ENCODE data around the gene WDR70. TPM values are rescaled to one million over a fixed set of nuclear protein-coding genes. Genes with fewer than 3 reads are reported as not detected.
"Not testable (repeated sequence)": the region's sequence is repeated elsewhere in the genome, so short reads cannot be mapped to it uniquely, and the experiment has no call there.

WDR70 gene
- total RNA-seq, 1 donor from 2014 or later: 31.3 TPM

DNA sequence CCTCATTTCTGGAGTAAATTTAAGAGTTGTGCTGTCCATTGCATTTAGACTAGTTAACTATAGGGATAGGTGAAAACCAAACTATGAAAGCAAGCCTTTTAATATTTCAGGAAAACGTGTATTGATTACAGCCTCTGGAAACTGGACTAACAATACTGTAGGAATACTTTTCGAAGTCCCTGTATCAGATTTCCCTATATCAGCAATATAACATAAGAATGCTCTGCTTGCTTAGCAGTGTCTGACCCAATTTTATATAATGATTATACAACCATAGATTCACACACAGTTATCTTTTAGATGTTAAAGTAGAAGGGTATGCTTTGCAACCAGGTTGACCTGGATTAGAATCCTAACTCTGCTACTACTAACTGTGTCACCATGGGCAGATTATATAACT is 203.1 kb downstream of the WDR70 start:
- Histone ChIP-seq H3K9ac (ENCODE audit: low read length) (no peak overlapping the region), H3K4me2 (ENCODE audit: low read length) (no peak overlapping the region), H3K36me3 (ENCODE audit: insufficient read depth, low read length) (no peaks in the 10 kb centered on the region), H4K20me1 (ENCODE audit: insufficient read depth, low read length) (no peaks in the 10 kb centered on the region), H3K27ac (ENCODE audit: low read depth, low read length) (no peak overlapping the region), H3K4me1 (ENCODE audit: insufficient read depth, low read length) (no peaks in the 10 kb centered on the region), H3K79me2 (ENCODE audit: insufficient read depth, low read length) (no peaks in the 10 kb centered on the region), H3K9me3 (ENCODE audit: insufficient read depth, low read depth, low read length) (no peaks in the 10 kb centered on the region), H2AFZ (ENCODE audit: low read depth, low read length) (no peak overlapping the region), H3K27me3 (ENCODE audit: insufficient read depth, low read length) (no peaks in the 10 kb centered on the region), H3K4me3 (ENCODE audit: insufficient read depth, low read depth, low read length) (no peak overlapping the region)
- Mint-ChIP-seq H3K36me3 (ENCODE audit: low read depth, unreplicated experiment) (no peaks in the 10 kb centered on the region), H3K4me1 (ENCODE audit: low read depth, unreplicated experiment) (no peaks in the 10 kb centered on the region), H3K9me3 (ENCODE audit: unreplicated experiment) (no peaks in the 10 kb centered on the region), H3K27ac (ENCODE audit: unreplicated experiment) (no peak overlapping the region), H3K4me3 (ENCODE audit: unreplicated experiment) (no peak overlapping the region), H3K27me3 (ENCODE audit: low read depth, unreplicated experiment) (no peaks in the 10 kb centered on the region)
- FAIRE-seq: no peak
- no peak for DNase-seq (ENCODE audit: low read depth)
- TF ChIP-seq, protein P1, sequence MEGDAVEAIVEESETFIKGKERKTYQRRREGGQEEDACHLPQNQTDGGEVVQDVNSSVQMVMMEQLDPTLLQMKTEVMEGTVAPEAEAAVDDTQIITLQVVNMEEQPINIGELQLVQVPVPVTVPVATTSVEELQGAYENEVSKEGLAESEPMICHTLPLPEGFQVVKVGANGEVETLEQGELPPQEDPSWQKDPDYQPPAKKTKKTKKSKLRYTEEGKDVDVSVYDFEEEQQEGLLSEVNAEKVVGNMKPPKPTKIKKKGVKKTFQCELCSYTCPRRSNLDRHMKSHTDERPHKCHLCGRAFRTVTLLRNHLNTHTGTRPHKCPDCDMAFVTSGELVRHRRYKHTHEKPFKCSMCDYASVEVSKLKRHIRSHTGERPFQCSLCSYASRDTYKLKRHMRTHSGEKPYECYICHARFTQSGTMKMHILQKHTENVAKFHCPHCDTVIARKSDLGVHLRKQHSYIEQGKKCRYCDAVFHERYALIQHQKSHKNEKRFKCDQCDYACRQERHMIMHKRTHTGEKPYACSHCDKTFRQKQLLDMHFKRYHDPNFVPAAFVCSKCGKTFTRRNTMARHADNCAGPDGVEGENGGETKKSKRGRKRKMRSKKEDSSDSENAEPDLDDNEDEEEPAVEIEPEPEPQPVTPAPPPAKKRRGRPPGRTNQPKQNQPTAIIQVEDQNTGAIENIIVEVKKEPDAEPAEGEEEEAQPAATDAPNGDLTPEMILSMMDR (IDR thresholded peaks at IDR 0.05; ENCODE audit: insufficient read depth, low read depth, low read length): no peak
- no peak for TF ChIP-seq EZH2 (IDR thresholded peaks at IDR 0.05; ENCODE audit: insufficient read depth, low read length)

DNA sequence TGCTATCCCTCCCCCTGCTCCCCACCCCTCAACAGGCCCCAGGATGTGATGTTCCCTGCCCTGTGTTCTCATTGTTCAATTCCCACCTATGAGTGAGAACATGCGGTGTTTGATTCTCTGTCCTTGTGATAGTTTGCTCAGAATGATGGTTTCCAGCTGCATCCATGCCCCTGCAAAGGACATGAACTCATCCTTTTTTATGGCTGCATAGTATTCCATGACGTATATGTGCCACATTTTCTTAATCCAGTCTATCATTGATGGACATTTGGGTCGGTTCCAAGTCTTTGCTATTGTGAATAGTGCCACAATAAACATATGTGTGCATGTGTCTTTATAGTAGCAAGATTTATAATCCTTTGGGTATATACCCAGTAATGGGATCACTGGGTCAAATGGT is 214.2 kb downstream of the WDR70 start:
- H3K27ac Mint-ChIP-seq (ENCODE audit: unreplicated experiment); H3K4me2 ChIP-seq (ENCODE audit: low read length): not testable (repeated sequence)

DNA sequence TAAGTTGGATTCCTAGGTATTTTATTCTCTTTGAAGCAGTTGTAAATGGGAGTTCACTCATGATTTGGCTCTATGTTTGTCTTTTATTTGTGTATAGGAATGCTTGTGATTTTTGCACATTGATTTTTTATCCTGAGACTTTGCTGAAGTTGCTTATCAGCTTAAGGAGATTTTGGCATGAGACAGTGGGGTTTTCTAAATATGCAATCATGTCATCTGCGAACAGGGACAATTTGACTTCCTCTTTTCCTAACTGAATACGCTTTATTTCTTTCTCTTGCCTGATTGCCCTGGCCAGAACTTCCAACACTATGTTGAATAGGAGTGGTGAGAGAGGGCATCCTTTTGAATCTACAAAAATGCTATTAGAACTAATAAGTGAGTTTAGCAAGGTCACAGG is 215.7 kb downstream of the WDR70 start:
- H3K4me2 ChIP-seq (ENCODE audit: low read length); H4K20me1 ChIP-seq (ENCODE audit: insufficient read depth, low read length); H3K79me2 ChIP-seq (ENCODE audit: insufficient read depth, low read length); H3K9ac ChIP-seq (ENCODE audit: low read length); H3K27ac Mint-ChIP-seq (ENCODE audit: unreplicated experiment); H3K4me3 ChIP-seq (ENCODE audit: insufficient read depth, low read depth, low read length); DNase-seq (ENCODE audit: low read depth); H3K9me3 Mint-ChIP-seq (ENCODE audit: unreplicated experiment); H3K27ac ChIP-seq (ENCODE audit: low read depth, low read length); H2AFZ ChIP-seq (ENCODE audit: low read depth, low read length); H3K27me3 Mint-ChIP-seq (ENCODE audit: low read depth, unreplicated experiment); H3K4me1 ChIP-seq (ENCODE audit: insufficient read depth, low read length); H3K36me3 ChIP-seq (ENCODE audit: insufficient read depth, low read length); H3K4me3 Mint-ChIP-seq (ENCODE audit: unreplicated experiment); FAIRE-seq; H3K9me3 ChIP-seq (ENCODE audit: insufficient read depth, low read depth, low read length); H3K36me3 Mint-ChIP-seq (ENCODE audit: low read depth, unreplicated experiment); H3K27me3 ChIP-seq (ENCODE audit: insufficient read depth, low read length); H3K4me1 Mint-ChIP-seq (ENCODE audit: low read depth, unreplicated experiment): not testable (repeated sequence)

More for the DNA sequence above, 214.2 kb downstream of the WDR70 start:
- not testable (repeated sequence) for H3K79me2 ChIP-seq (ENCODE audit: insufficient read depth, low read length); H3K4me1 ChIP-seq (ENCODE audit: insufficient read depth, low read length); H3K4me1 Mint-ChIP-seq (ENCODE audit: low read depth, unreplicated experiment); H3K36me3 ChIP-seq (ENCODE audit: insufficient read depth, low read length); H3K9ac ChIP-seq (ENCODE audit: low read length); H3K9me3 ChIP-seq (ENCODE audit: insufficient read depth, low read depth, low read length); H3K36me3 Mint-ChIP-seq (ENCODE audit: low read depth, unreplicated experiment); FAIRE-seq; H3K9me3 Mint-ChIP-seq (ENCODE audit: unreplicated experiment); H3K27ac ChIP-seq (ENCODE audit: low read depth, low read length); H3K4me3 ChIP-seq (ENCODE audit: insufficient read depth, low read depth, low read length); H3K4me3 Mint-ChIP-seq (ENCODE audit: unreplicated experiment); H3K27me3 ChIP-seq (ENCODE audit: insufficient read depth, low read length); H2AFZ ChIP-seq (ENCODE audit: low read depth, low read length); DNase-seq (ENCODE audit: low read depth); H3K27me3 Mint-ChIP-seq (ENCODE audit: low read depth, unreplicated experiment); H4K20me1 ChIP-seq (ENCODE audit: insufficient read depth, low read length)

DNA sequence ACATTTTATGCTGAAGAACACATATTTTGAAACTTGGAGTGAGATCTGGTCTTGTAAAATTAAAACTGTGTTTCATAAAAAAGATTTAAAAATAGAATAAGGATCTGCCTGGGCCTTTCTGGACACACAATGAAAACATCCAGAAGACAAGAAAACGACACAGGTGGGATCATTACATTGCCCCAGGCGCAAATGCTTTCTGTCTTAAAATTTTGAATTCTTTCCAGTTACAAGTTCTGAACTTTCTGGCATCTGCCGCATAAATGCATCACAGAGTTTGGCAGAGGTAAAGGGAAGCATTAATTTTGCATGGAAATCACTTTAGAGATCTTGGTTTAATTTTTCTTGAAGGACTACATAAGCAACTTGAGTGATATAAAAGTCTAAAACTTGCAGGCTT is 219.6 kb downstream of the WDR70 start:
- FAIRE-seq (no peak), DNase-seq (ENCODE audit: low read depth) (no peak)
- TF ChIP-seq, protein P1 (IDR thresholded peaks at IDR 0.05; ENCODE audit: insufficient read depth, low read depth, low read length): no peak
- no peak for TF ChIP-seq EZH2 (IDR thresholded peaks at IDR 0.05; ENCODE audit: insufficient read depth, low read length)
- no peak overlapping the region for H3K27ac Mint-ChIP-seq (ENCODE audit: unreplicated experiment)
- Histone ChIP-seq H3K79me2 (ENCODE audit: insufficient read depth, low read length) (no peaks in the 10 kb centered on the region), H3K4me3 (ENCODE audit: insufficient read depth, low read depth, low read length) (no peak overlapping the region), H4K20me1 (ENCODE audit: insufficient read depth, low read length) (no peaks in the 10 kb centered on the region), H3K27ac (ENCODE audit: low read depth, low read length) (no peak overlapping the region), H3K4me2 (ENCODE audit: low read length) (no peak overlapping the region), H3K27me3 (ENCODE audit: insufficient read depth, low read length) (no peaks in the 10 kb centered on the region), H2AFZ (ENCODE audit: low read depth, low read length) (no peak overlapping the region), H3K9me3 (ENCODE audit: insufficient read depth, low read depth, low read length) (no peaks in the 10 kb centered on the region), H3K4me1 (ENCODE audit: insufficient read depth, low read length) (no peaks in the 10 kb centered on the region), H3K36me3 (ENCODE audit: insufficient read depth, low read length) (no peaks in the 10 kb centered on the region), H3K9ac (ENCODE audit: low read length) (no peak overlapping the region)
- no peaks in the 10 kb centered on the region for H3K27me3 Mint-ChIP-seq (ENCODE audit: low read depth, unreplicated experiment)
- no peak overlapping the region for H3K4me3 Mint-ChIP-seq (ENCODE audit: unreplicated experiment)
- H3K36me3 Mint-ChIP-seq (ENCODE audit: low read depth, unreplicated experiment): peaks cover 11% of the 10 kb centered on the region
- peaks cover 10% of the 10 kb centered on the region for H3K9me3 Mint-ChIP-seq (ENCODE audit: unreplicated experiment)
- no peaks in the 10 kb centered on the region for H3K4me1 Mint-ChIP-seq (ENCODE audit: low read depth, unreplicated experiment)

All from astrocyte (in vitro differentiated cells and primary cell).